ENCODE results near the gene MEAF6. TPM values are rescaled to one million over a fixed set of nuclear protein-coding genes. Genes with fewer than 3 reads are reported as not detected.

The MEAF6 gene
- polyA plus RNA-seq, 6 donors from 2014 or later, result 137 to 208 (median 175) TPM

DNA sequence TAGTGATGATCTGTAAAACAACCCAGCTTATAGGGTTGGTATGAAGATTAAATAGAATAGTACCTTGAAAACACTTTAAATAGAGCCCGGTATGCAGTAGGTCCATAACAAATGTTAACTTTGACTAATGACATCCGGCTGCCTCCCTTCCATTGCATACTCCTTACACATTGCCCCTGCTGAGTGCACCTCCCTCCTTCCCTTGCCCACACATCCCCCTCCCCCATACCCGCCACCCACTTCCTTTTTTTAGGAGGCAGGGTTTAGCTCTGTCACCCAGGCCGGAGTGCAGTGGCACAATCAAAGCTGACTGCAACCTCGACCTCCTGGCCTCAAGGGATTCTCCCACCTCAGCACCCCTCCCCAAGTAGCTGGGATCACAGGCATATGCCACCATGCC lies 64.6 kb downstream of the MEAF6 start:
- H3K9me3 Mint-ChIP-seq, result no peaks in the 10 kb centered on the region
- peak; percentile 79 to 84 for ATAC-seq (ENCODE audit: low read depth in 2 of 2)
- H3K4me3 Mint-ChIP-seq, result peak overlapping the region in 5 of 8 donors; percentile 21 to 82 (median 29)
- H3K4me1 Mint-ChIP-seq, result peaks cover 13 to 18% (median 14%) of the 10 kb centered on the region in 3 donors
- peak; percentile 37 for DNase-seq
- H3K27ac Mint-ChIP-seq, result peak overlapping the region in 2 of 6 donors; percentile 4 to 86
- H3K36me3 Mint-ChIP-seq, result no peaks in the 10 kb centered on the region
- peaks cover 0 to 22% (median 13%) of the 10 kb centered on the region in 3 donors for H3K27me3 Mint-ChIP-seq

DNA sequence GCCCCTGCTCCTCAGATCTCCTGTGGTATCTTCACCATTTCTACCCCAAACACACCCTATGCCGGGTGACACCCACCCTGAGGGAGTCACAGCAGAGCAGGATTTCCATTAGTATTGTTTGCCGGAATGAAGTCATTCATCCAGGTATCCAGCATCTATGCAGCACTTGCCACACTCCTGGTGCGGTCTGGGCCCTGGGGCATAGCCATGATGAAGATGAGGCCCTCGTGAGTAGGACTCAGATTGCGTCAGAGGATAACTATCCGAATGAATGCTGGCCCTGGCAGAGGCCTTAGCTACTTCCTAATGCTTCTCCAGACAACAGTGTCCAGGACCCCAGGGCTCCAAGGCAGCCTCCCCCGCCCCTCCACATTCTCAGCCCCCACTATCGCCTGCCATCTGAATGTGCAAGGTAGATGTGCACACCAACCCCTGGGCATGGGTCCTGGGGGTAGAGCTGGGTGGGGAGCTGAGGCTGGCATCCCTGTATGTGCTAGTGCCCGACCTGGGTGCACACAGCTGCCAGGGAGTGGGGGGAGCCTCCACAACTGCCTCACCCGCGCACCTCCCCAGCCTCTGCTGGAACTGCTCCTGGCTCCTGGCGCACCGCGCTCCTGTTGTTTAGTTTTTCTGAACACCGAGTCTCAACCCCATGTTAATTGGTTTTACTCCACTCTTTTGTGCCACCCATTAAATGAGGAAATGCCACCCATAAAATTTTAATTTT lies 65.7 kb downstream of the MEAF6 start:
- H3K4me3 Mint-ChIP-seq, result no peak overlapping the region
- H3K9me3 Mint-ChIP-seq, result no peaks in the 10 kb centered on the region
- no peak for ATAC-seq (ENCODE audit: low read depth in 2 of 2)
- H3K4me1 Mint-ChIP-seq, result peaks cover 8 to 13% (median 9%) of the 10 kb centered on the region in 3 donors
- H3K27me3 Mint-ChIP-seq, result peaks cover 0 to 17% (median 13%) of the 10 kb centered on the region in 3 donors
- H3K36me3 Mint-ChIP-seq, result no peaks in the 10 kb centered on the region
- no peak overlapping the region for H3K27ac Mint-ChIP-seq
- no peak for DNase-seq

DNA sequence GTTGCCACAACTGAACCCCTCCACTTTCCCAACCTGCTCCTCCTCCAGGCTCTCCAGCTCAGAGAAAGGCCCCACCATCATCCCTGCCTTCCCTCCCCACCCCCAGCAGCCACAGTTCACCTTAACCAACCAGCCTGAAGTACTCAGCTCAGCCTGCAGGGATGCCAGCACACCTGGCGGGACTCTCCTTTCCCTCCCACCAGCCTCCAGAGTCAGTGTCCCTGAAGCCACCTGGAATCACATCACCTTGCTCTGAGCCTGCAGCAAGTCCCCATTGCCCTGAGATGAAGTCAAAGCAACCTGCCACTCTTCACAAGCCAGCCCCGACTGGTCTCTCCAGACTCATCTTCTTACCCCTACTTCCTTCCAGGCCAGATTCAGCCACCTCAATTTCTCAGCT lies 66.4 kb downstream of the MEAF6 start:
- H3K27me3 Mint-ChIP-seq, result peaks cover 0 to 19% (median 16%) of the 10 kb centered on the region in 3 donors
- no peak for ATAC-seq (ENCODE audit: low read depth in 2 of 2)
- no peak overlapping the region for H3K27ac Mint-ChIP-seq

DNA sequence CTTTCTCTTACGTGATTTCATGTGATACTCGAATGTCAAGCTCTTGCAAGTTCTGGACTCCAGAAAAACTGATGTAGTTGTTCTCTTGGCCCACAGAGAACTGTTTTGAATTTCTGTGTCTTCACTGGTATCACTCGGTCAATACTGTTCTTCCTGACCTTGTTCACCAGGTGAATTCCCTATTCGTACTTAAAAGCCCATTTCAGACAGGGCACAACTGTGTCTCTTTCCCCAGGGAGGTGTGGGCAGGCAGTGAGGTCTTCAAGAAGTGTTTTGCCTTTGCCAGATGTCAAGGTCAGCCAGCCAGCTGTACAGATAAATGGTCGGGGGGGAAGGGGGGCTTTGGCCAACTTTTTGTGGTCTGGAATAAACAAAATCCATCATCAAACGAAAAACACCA lies 67.7 kb downstream of the MEAF6 start:
- Mint-ChIP-seq H3K27ac (no peak overlapping the region), H3K4me1 (peaks cover 8 to 13% (median 9%) of the 10 kb centered on the region in 3 donors), H3K9me3 (no peaks in the 10 kb centered on the region), H3K36me3 (no peaks in the 10 kb centered on the region), H3K4me3 (no peak overlapping the region), H3K27me3 (peaks cover 1 to 30% (median 29%) of the 10 kb centered on the region in 3 donors)
- ATAC-seq (ENCODE audit: low read depth in 2 of 2) (no peak), DNase-seq (no peak)

More for the DNA sequence above, 66.4 kb downstream of the MEAF6 start:
- no peak overlapping the region for H3K4me3 Mint-ChIP-seq
- H3K4me1 Mint-ChIP-seq, result peaks cover 8 to 13% (median 9%) of the 10 kb centered on the region in 3 donors
- H3K36me3 Mint-ChIP-seq, result no peaks in the 10 kb centered on the region
- DNase-seq, result no peak
- H3K9me3 Mint-ChIP-seq, result no peaks in the 10 kb centered on the region

DNA sequence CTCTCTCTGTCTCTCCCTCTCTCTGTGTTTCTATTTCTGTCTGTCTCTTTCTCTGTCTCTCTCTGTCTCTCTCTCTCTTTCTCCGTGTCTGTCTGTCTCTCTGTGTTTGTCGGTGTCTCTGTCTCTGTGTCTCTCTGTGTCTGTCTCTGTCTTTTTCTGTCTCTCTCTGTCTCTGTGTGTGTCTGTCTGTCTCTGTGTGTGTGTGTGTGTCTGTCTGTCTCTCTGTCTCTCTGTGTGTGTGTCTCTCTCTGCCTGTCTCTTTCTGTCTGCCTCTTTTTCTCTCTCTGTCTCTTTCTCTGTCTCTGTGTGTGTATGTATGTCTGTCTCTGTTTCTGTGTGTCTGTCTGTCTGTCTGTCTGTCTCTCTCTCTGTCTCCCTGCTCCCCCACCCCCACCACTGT lies 71.9 kb downstream of the MEAF6 start:
- Mint-ChIP-seq H3K9me3 (no peaks in the 10 kb centered on the region), H3K36me3 (no peaks in the 10 kb centered on the region), H3K27me3 (peaks cover 5 to 42% (median 34%) of the 10 kb centered on the region in 3 donors), H3K27ac (no peak overlapping the region), H3K4me1 (no peaks in the 10 kb centered on the region), H3K4me3 (no peak overlapping the region)
- ATAC-seq (ENCODE audit: low read depth in 2 of 2) (no peak), DNase-seq (no peak)

Other genes starting within 250 kb of the MEAF6 start
- gene ZC3H12A, start 40.2 kb downstream of the MEAF6 start, polyA plus RNA-seq (ENCODE audit: low read depth in 6 of 6), result 10 to 100 TPM; 15.5 to 26.7 (median 17.6) TPM
- 1 to 10 TPM in 5 of 6 donors, not detected in 1; 4.0 to 6.9 (median 4.2) TPM for gene SNIP1, start 39.5 kb upstream of the MEAF6 start, polyA plus RNA-seq (ENCODE audit: low read depth in 6 of 6)
- gene DNALI1, start 42.2 kb upstream of the MEAF6 start, polyA plus RNA-seq (ENCODE audit: low read depth in 6 of 6), result under 1 TPM in 4 of 6 donors, not detected in 2; 0.08 to 0.18 (median 0.14) TPM
- 10 to 100 TPM; 38.1 to 57.6 (median 45.4) TPM for gene GNL2, start 81.2 kb upstream of the MEAF6 start, polyA plus RNA-seq (ENCODE audit: low read depth in 6 of 6)
- not detected for gene RSPO1, start 120.1 kb upstream of the MEAF6 start, polyA plus RNA-seq (ENCODE audit: low read depth in 6 of 6)
- 1 to 10 TPM in 4 of 6 donors, under 1 TPM in 1, not detected in 1; 0.63 to 1.6 (median 1.3) TPM for gene CDCA8, start 177.8 kb upstream of the MEAF6 start, polyA plus RNA-seq (ENCODE audit: low read depth in 6 of 6)

All from naive B cell (primary cell).